K562 (cell line): Measurements from ENCODE around the gene BARHL2. TPM values are rescaled to one million over a fixed set of nuclear protein-coding genes. Genes with fewer than 3 reads are reported as not detected.

Experiments
- ATAC-seq: fragments of 200-7000 bp; cut with Tn5 transposase; 3 replicates; pipeline ENCODE4 v1.9.1; 2020; ENCODE audit warnings: moderate library complexity
- BruUV-seq: library from RNA; stranded (reverse); fragments of 400-500 nt; replicated peaks from 2 replicates; lab custom pipeline; 2021; lab: Mats Ljungman, UMichigan
- CTCF ChIA-PET: fragments of 300-600 bp; formaldehyde crosslinking; extraction: SDS; loops from one replicate; lab custom pipeline; 2021; ENCODE audit warnings: low intra/inter-chr PET ratio; lab: Yijun Ruan, JAX
- POLR2A ChIA-PET: fragments of 300-600, 350-650 bp; sonication (Branson Sonifier 250); formaldehyde crosslinking; extraction: SDS; loops from one replicate; lab custom pipeline; 2021; ENCODE audit warnings: antibody characterized with exemption, inconsistent platforms; lab: Yijun Ruan, JAX
- DNase-seq, 4 experiments: peaks; one replicate each; pipeline versions ENCODE4 v3.0.0 to v3.0.0-alpha.2; 2011 to 2018; ENCODE audit warnings: low spot score in 3 of 4, mixed read lengths in 3 of 4; ENCODE audit errors: extremely low read depth in 1 of 4
- FAIRE-seq: peaks from 2 replicates; lab custom pipeline; 2011; peaks lifted over from hg19 to GRCh38; lab: Jason Lieb, UNC
- H2AFZ ChIP-seq: 2 replicates; pipeline ENCODE4 v1.6.0; 2011; ENCODE audit warnings: low read depth, low read length, control low read depth, inconsistent platforms
- H3K27ac ChIP-seq: fragments of 200-600 bp; 3 replicates; pipeline ENCODE4 v1.8.0; 2011; ENCODE audit warnings: low read depth, mild to moderate bottlenecking, control low read depth, inconsistent platforms, low read length, moderate library complexity, mixed read lengths; ENCODE audit errors: extremely low read depth
- H3K27me3 ChIP-seq, 2 experiments: fragments of 300-600 bp in 1 of 2; 2 replicates in 1 of 2; 3 replicates in 1 of 2; pipeline versions ENCODE4 v1.6.0 to v1.8.0; 2011; ENCODE audit warnings: inconsistent platforms in 2 of 2, low read length in 2 of 2, mild to moderate bottlenecking in 1 of 2, mixed read lengths in 1 of 2, moderate library complexity in 1 of 2; ENCODE audit not compliant: control insufficient read depth in 2 of 2, insufficient read depth in 2 of 2
- H3K36me3 ChIP-seq: fragments of 300-600 bp; 3 replicates; pipeline ENCODE4 v1.8.0; 2011; ENCODE audit warnings: mild to moderate bottlenecking, low read length, inconsistent platforms; ENCODE audit not compliant: control insufficient read depth, insufficient read depth
- H3K4me1 ChIP-seq, 2 experiments: fragments of 200-600 bp in 1 of 2; replicated peaks in 1 of 2; 2 replicates in 1 of 2; 3 replicates in 1 of 2; pipeline versions ENCODE4 v1.5.1 to v1.8.0; 2011; ENCODE audit warnings: inconsistent platforms in 2 of 2, low read length in 2 of 2, mild to moderate bottlenecking in 1 of 2, mixed read lengths in 1 of 2, moderate library complexity in 1 of 2; ENCODE audit not compliant: control insufficient read depth in 2 of 2, insufficient read depth in 2 of 2
- H3K4me2 ChIP-seq: 2 replicates; pipeline ENCODE4 v1.6.1; 2011; ENCODE audit warnings: low read length, control low read depth, inconsistent platforms, mixed read lengths; ENCODE audit not compliant: insufficient read depth
- H3K4me3 ChIP-seq: fragments of 200-600 bp; sonication (generic), shearing (Covaris generic); 2 replicates; pipeline ENCODE4 v1.5.1; 2016; ENCODE audit warnings: control low read depth, inconsistent platforms
- H3K79me2 ChIP-seq: fragments of 200-600 bp; 3 replicates; pipeline ENCODE4 v1.8.0; 2011; ENCODE audit warnings: low read length, inconsistent platforms; ENCODE audit not compliant: control insufficient read depth, insufficient read depth
- H3K9ac ChIP-seq, 2 experiments: 2 replicates each; pipeline versions ENCODE4 v1.6.0 to v1.6.1; 2011; ENCODE audit warnings: low read depth in 2 of 2, low read length in 2 of 2, control low read depth in 1 of 2, inconsistent platforms in 1 of 2, mild to moderate bottlenecking in 1 of 2, mixed read lengths in 1 of 2; ENCODE audit not compliant: insufficient read depth in 1 of 2
- H3K9me1 ChIP-seq: one replicate; pipeline ENCODE4 v1.6.0; 2011; ENCODE audit warnings: inconsistent platforms, mild to moderate bottlenecking, low read length, moderate library complexity; ENCODE audit not compliant: control insufficient read depth, insufficient read depth
- H3K9me3 ChIP-seq: replicated peaks from 2 replicates; pipeline ENCODE4 v1.5.1; 2011; ENCODE audit warnings: low read depth, low read length, inconsistent platforms; ENCODE audit not compliant: control insufficient read depth, insufficient read depth
- H4K20me1 ChIP-seq: replicated peaks from 2 replicates; pipeline ENCODE4 v1.6.1; 2011; ENCODE audit warnings: low read length, inconsistent platforms, mixed read lengths; ENCODE audit not compliant: control insufficient read depth, insufficient read depth
- AFF4 ChIP-seq: sonication (generic); formaldehyde crosslinking; IDR thresholded peaks from 2 replicates; pipeline ENCODE4 v1.8.0; 2023; ENCODE audit warnings: mild to moderate bottlenecking, missing genetic modification reagents
- BCOR ChIP-seq: fragments of 450-650 bp; IDR thresholded peaks from 2 replicates; pipeline ENCODE4 v1.6.1; 2016
- CHCHD3 ChIP-seq: fragments of 250-450 bp; sonication (Bioruptor Pico); IDR thresholded peaks from 2 replicates; pipeline ENCODE4 v2.1.2; 2022; ENCODE audit warnings: mild to moderate bottlenecking
- FOXJ2 ChIP-seq: fragments of 200-800 bp; sonication (Bioruptor generic); IDR thresholded peaks from 2 replicates; pipeline ENCODE4 v1.6.1; 2016; ENCODE audit warnings: missing genetic modification characterization, missing compliant biosample characterization
- GABPB1 ChIP-seq: sonication (generic); formaldehyde crosslinking; IDR thresholded peaks from 2 replicates; pipeline ENCODE4 v1.8.0; 2022; ENCODE audit warnings: mild to moderate bottlenecking, missing genetic modification reagents
- NCOA6 ChIP-seq: fragments of 450-650 bp; IDR thresholded peaks from 2 replicates; pipeline ENCODE4 v1.6.1; 2017; ENCODE audit warnings: mild to moderate bottlenecking
- NR3C1 ChIP-seq: sonication (generic); formaldehyde crosslinking; IDR thresholded peaks from 2 replicates; pipeline ENCODE4 v1.8.1; 2022; ENCODE audit warnings: missing genetic modification reagents
- POU5F1 ChIP-seq: fragments of 150-350 bp; IDR thresholded peaks from 2 replicates; pipeline ENCODE4 v1.6.1; 2014; ENCODE audit warnings: borderline replicate concordance, low read length, low read depth, mild to moderate bottlenecking; ENCODE audit not compliant: partially characterized antibody
- RBM17 ChIP-seq: fragments of 200-400 bp; formaldehyde crosslinking; IDR thresholded peaks from 2 replicates; pipeline ENCODE4 v1.6.1; 2017; ENCODE audit warnings: low read depth, mild to moderate bottlenecking, low read length, borderline replicate concordance
- SMARCB1 ChIP-seq: IDR thresholded peaks from 2 replicates; pipeline ENCODE4 v1.6.1; 2011; ENCODE audit warnings: improper control_type of control experiment, low read depth; ENCODE audit not compliant: insufficient read length
- SNRNP70 ChIP-seq: fragments of 200-400 bp; formaldehyde crosslinking; optimal IDR thresholded peaks from 2 replicates; pipeline ENCODE3; 2017; ENCODE audit warnings: low read depth, low read length
- TFAM ChIP-seq: fragments of 250-450 bp; sonication (Bioruptor Pico); conservative IDR thresholded peaks from 2 replicates; pipeline ENCODE4 v1.5.0; 2021; ENCODE audit warnings: mild to moderate bottlenecking, moderate library complexity
- ZNF695 ChIP-seq: fragments of 450-650 bp; formaldehyde crosslinking; IDR thresholded peaks from 2 replicates; pipeline ENCODE4 v1.4.0; 2020; ENCODE audit warnings: mild to moderate bottlenecking, moderate library complexity
- ZNF696 ChIP-seq: fragments of 250-450 bp; sonication (Bioruptor Pico); conservative IDR thresholded peaks from 2 replicates; pipeline ENCODE4 v1.4.0; 2020; ENCODE audit warnings: mild to moderate bottlenecking, moderate library complexity
- ZNF77 ChIP-seq: fragments of 250-450 bp; sonication (Bioruptor Pico); IDR thresholded peaks from 2 replicates; pipeline ENCODE4 v1.5.0; 2020
- WGBS: fragments of 100-300 bp; shearing (Covaris generic); methylation state at CpG from one replicate; pipeline ENCODE4 v1.1.6; 2016; ENCODE audit warnings: low coverage, mixed read lengths; ENCODE audit not compliant: insufficient coverage; ENCODE audit errors: missing lambda C conversion rate; 5-methylcytosine and 5-hydroxymethylcytosine counted together
- in situ Hi-C: fragments of 300-500 bp; cut with MboI; formaldehyde crosslinking; loops from 4 replicates; pipeline ENCODE4 v1.15.0; 2018; ENCODE audit warnings: inconsistent platforms, mixed read lengths
- intact Hi-C: fragments of 100-400 bp; cut with micrococcal nuclease; formaldehyde crosslinking; loops from 2 replicates; pipeline ENCODE4 v1.14.2; 2022
- polyA plus RNA-seq, 8 experiments: library from polyadenylated mRNA; depleted of rRNA in 4 of 8; stranded (reverse) in 5 of 8; unstranded in 3 of 8; fragments of >200 nt; fragmentation: Nextera tagmentation in 2 of 8; fragmentation: Illumina TruSeq in 1 of 8; extraction: Ambion mirVana in 2 of 8; extraction: Trizol in 1 of 8; gene quantifications; 2 replicates each; pipeline versions ENCODE4 v1.2.1 to v1.2.3, GENCODE V29; 2011 to 2014; ENCODE audit warnings: inconsistent platforms in 1 of 8, missing spikeins in 1 of 8
- total RNA-seq, 7 experiments: library from RNA; depleted of rRNA in 6 of 7; stranded (reverse); fragments of >200 nt in 6 of 7; fragmentation: Illumina TruSeq in 2 of 7; extraction: Trizol in 2 of 7; gene quantifications; 2 replicates each; pipeline versions ENCODE4 v1.2.1 to v1.2.3, GENCODE V29; 2011 to 2021; ENCODE audit warnings: low replicate concordance in 1 of 7
- TF ChIP-seq, protein P1 (sequence below): fragments of 250-450 bp; sonication (Bioruptor Pico); IDR thresholded peaks from 2 replicates; pipeline ENCODE4 v1.5.0; 2021
- TF ChIP-seq, protein P2 (sequence below): sonication (generic); formaldehyde crosslinking; IDR thresholded peaks from 2 replicates; pipeline ENCODE4 v1.8.1; 2023; ENCODE audit warnings: mild to moderate bottlenecking, missing genetic modification reagents

BARHL2 gene
- total and polyA plus RNA-seq, 9 of the 15 experiments (the other 6 are each of a cell fraction or from before 2014, with no cell fraction given), result 0.06 to 0.11 (median 0.09) TPM; not detected in 6

DNA sequence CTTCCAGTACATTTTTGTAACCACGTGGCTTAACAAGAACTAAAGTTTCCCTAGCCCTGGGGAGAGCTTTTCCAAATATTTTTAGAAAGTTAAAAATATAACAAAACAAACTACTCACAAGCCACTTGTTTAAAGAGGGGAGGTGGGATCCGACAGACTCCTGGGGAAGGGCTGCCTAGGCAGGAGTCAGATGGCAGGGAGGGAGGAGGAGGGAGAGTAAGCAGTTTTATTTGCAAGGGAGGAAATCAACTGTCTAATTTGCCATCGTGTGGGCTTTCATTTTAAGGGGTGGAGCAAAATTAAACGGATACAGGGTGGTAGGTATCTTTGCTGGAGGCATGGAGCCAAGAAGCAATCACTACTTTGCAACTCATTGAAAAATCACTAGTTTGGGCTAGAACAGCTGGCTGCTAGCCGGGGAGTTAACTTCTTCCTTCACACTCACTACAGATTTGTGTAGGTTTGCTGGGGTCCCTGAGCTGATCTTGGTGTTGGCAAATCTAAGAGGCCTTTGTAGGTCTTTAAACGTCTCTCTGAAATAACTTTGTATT is 8.8 kb downstream of the BARHL2 start:
- Histone ChIP-seq H3K9me1 (no peaks in the 10 kb centered on the region), H3K27ac (no peak overlapping the region), H3K27me3 (peaks cover 59 to 66% of the 10 kb centered on the region in 2 experiments), H3K79me2 (no peaks in the 10 kb centered on the region), H3K36me3 (no peaks in the 10 kb centered on the region), H3K4me2 (no peak overlapping the region), H3K9me3 (no peaks in the 10 kb centered on the region), H4K20me1 (no peaks in the 10 kb centered on the region), H3K4me1 (peaks cover 0 to 24% of the 10 kb centered on the region in 2 experiments; a peak in 2 of 5 replicates), H3K4me3 (no peak overlapping the region), H3K9ac (no peak overlapping the region), H2AFZ (no peak overlapping the region)
- intact Hi-C loops, result loop anchor here (5.0 kb wide), 1 partner anchor 91 kb away; no protein-coding TSS in a partner anchor
- in situ Hi-C loops, result no loop called here
- FAIRE-seq (no peak), DNase-seq (no peak), ATAC-seq (no peak)
- no TSS peak for BruUV-seq
- POLR2A ChIA-PET, result interaction anchor here (0.7 to 1.0 kb wide), 3 partner anchors 8 to 564 kb away, joined by 3 to 6 read pairs (median 3); no protein-coding TSS in a partner anchor
- TF ChIP-seq CHCHD3 (CRISPR knock-in tag) (no peak), SNRNP70 (no peak), ZNF77 (CRISPR knock-in tag) (no peak), GABPB1 (CRISPR knock-in tag) (no peak), AFF4 (CRISPR knock-in tag) (no peak), NCOA6 (no peak), POU5F1 (no peak), ZNF695 (CRISPR knock-in tag) (no peak), BCOR (no peak), NR3C1 (no peak), RBM17 (no peak), SMARCB1 (no peak), ZNF696 (CRISPR knock-in tag) (no peak), TFAM (CRISPR knock-in tag) (no peak), FOXJ2 (tag) (no peak)
- TF ChIP-seq, protein P1, sequence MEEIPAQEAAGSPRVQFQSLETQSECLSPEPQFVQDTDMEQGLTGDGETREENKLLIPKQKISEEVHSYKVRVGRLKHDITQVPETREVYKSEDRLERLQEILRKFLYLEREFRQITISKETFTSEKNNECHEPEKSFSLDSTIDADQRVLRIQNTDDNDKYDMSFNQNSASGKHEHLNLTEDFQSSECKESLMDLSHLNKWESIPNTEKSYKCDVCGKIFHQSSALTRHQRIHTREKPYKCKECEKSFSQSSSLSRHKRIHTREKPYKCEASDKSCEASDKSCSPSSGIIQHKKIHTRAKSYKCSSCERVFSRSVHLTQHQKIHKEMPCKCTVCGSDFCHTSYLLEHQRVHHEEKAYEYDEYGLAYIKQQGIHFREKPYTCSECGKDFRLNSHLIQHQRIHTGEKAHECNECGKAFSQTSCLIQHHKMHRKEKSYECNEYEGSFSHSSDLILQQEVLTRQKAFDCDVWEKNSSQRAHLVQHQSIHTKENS (CRISPR knock-in tag), result no peak
- TF ChIP-seq, protein P2, sequence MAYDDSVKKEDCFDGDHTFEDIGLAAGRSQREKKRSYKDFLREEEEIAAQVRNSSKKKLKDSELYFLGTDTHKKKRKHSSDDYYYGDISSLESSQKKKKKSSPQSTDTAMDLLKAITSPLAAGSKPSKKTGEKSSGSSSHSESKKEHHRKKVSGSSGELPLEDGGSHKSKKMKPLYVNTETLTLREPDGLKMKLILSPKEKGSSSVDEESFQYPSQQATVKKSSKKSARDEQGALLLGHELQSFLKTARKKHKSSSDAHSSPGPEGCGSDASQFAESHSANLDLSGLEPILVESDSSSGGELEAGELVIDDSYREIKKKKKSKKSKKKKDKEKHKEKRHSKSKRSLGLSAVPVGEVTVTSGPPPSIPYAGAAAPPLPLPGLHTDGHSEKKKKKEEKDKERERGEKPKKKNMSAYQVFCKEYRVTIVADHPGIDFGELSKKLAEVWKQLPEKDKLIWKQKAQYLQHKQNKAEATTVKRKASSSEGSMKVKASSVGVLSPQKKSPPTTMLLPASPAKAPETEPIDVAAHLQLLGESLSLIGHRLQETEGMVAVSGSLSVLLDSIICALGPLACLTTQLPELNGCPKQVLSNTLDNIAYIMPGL (CRISPR knock-in tag), result no peak
- WGBS, result 0% methylated on average over 6 of the region's 6 CpGs
- CTCF ChIA-PET, result no interaction called here
